Measurements from ENCODE around the gene MAL.

DNA sequence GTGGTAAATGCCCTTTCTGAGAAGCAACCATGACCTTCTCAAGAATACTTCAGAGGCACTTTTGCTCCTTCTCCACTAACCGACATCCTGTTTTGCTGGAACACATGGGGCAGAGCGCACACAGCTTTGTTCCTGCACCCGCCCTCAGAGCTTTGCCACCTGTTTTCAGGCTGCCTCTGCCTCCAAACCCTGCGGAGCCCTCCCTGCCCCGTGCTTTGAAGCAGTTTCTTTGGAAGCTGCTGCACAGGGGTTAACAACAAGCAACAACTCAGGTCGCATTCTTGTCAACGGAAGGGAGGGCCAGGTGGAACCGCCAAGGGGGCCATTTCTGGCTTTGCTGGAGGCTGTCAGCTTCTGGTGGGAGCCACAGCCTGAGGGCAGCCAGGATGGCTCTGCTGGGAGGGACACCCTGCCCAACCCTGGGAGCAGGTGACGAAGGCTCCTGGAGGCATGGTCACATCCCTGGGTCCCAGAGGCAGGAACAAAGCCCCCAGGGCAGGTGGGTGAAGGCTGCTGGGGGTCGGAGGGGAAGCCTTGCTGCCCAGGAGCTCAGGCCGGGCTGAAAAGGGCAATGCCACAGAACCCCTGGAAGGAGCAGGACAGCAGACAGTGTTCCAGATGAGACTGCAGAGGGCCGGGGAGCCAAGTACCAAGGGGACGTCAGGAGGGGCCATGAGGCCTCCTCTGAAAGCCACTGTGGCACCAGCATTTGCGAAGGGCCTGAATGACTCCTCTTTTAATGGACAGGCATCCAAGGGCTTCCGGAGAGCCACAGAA, 49.3 kb downstream of the MAL start:
- TF ChIP-seq CTCF (conservative IDR thresholded peaks at IDR 0.05; ENCODE audit: low read depth in 2 of 2) (no peak), REST (IDR thresholded peaks at IDR 0.05; ENCODE audit: unreplicated experiment) (no peak), POLR2AphosphoS5 (IDR thresholded peaks at IDR 0.05; ENCODE audit: low read depth) (no peak), EZH2 (IDR thresholded peaks at IDR 0.05; ENCODE audit: low read depth, unreplicated experiment) (no peak), CREB1 (CRISPR knock-in tag; IDR thresholded peaks at IDR 0.05; ENCODE audit: low read depth) (no peak), EZH2phosphoT487 (IDR thresholded peaks at IDR 0.05; ENCODE audit: unreplicated experiment) (no peak), ZNF331 (CRISPR knock-in tag; IDR thresholded peaks at IDR 0.05; ENCODE audit: low read depth) (no peak)
- TF ChIP-seq, protein P1, sequence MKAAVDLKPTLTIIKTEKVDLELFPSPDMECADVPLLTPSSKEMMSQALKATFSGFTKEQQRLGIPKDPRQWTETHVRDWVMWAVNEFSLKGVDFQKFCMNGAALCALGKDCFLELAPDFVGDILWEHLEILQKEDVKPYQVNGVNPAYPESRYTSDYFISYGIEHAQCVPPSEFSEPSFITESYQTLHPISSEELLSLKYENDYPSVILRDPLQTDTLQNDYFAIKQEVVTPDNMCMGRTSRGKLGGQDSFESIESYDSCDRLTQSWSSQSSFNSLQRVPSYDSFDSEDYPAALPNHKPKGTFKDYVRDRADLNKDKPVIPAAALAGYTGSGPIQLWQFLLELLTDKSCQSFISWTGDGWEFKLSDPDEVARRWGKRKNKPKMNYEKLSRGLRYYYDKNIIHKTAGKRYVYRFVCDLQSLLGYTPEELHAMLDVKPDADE (IDR thresholded peaks at IDR 0.05): no peak
